RWPE1 (cell line): Measurements from ENCODE around the gene LMF1.

ENCODE experiments used
- CTCF ChIA-PET: fragments of 350-600 bp; sonication (Branson Sonifier 250); formaldehyde crosslinking; extraction: SDS; loops from one replicate; lab custom pipeline; 2021; lab: Yijun Ruan, JAX
- POLR2A ChIA-PET: fragments of 400-600 bp; formaldehyde crosslinking; extraction: SDS; loops from one replicate; lab custom pipeline; 2020; ENCODE audit warnings: antibody characterized with exemption; ENCODE audit not compliant: low non-redundant PET; lab: Yijun Ruan, JAX
- DNase-seq: peaks from one replicate; pipeline ENCODE4 v3.0.0; 2012; ENCODE audit warnings: low spot score
- H3K27ac ChIP-seq: fragments of 450-650 bp; 2 replicates; pipeline ENCODE4 v1.5.1; 2017
- TF ChIP-seq, protein P1 (sequence below): fragments of 450-650 bp; conservative IDR thresholded peaks from 2 replicates; pipeline ENCODE4 v1.5.1; 2017; ENCODE audit warnings: low read depth, mild to moderate bottlenecking

Gene LMF1

DNA sequence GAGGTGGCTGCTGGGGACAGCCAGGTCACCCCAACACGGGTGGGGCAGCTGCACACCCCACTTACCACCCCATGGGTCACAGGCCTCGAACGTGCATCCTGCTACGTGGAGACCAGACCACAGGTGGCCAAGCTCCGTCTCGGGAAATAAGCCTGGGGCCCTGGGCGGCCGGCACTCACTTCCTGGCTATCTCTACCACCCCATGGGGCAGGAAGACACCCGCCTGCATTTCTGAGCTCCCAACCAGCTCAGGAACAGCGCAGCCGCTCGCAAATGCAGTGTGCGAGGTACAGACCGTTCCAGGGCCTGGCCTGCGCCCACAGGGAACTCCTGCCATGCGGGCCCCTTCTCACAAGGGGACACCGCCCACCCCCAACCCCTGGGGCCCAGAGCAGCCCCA lies 165.3 kb downstream of the LMF1 start:
- ChIA-PET POLR2A (no interaction called here), CTCF (no interaction called here)
- DNase-seq = no peak
- TF ChIP-seq, protein P1, sequence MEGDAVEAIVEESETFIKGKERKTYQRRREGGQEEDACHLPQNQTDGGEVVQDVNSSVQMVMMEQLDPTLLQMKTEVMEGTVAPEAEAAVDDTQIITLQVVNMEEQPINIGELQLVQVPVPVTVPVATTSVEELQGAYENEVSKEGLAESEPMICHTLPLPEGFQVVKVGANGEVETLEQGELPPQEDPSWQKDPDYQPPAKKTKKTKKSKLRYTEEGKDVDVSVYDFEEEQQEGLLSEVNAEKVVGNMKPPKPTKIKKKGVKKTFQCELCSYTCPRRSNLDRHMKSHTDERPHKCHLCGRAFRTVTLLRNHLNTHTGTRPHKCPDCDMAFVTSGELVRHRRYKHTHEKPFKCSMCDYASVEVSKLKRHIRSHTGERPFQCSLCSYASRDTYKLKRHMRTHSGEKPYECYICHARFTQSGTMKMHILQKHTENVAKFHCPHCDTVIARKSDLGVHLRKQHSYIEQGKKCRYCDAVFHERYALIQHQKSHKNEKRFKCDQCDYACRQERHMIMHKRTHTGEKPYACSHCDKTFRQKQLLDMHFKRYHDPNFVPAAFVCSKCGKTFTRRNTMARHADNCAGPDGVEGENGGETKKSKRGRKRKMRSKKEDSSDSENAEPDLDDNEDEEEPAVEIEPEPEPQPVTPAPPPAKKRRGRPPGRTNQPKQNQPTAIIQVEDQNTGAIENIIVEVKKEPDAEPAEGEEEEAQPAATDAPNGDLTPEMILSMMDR = no peak
- no peak overlapping the region for H3K27ac ChIP-seq

DNA sequence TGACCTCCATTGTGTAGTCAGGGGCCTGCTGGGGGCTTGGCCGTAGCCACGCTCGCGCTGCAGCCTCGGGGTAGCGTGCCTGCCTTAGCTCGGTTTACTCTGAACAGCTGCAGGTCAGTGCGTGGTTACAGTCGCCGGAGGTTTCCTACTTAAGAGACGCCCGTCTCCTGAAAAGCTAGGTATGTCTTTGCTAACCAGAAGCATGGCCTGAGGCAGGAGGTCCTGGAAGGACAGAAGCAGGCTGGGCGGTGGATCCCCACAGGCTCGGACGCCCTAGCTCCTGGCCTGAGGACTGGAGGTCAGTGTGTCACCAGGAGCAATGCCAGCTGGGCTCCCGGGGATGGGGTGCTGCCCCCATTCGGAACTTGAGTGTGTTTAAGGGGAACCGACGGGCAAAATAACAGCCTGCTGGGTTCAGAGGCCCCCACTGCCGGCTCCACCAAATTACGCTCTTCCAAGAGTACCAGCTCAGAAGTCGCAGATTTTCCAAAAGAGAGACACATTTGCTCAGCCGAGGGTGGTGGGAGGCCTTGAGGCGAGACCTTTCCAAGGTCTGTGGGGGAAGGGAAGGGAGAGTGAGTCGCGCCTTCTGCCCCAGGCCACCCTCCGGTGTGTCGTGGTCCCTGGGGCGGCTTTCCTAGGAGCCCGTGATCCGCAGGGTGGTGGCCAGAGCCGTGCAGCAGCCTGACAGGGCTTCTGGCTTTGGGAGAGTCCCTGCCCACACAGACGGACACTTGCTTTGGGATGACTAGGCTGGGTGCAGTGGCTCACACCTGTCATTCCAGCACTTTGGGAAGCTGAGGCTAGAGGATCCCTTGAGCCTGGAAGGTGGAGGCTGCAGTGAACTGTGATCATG lies 166.4 kb downstream of the LMF1 start:
- TF ChIP-seq, protein P1 = no peak
- CTCF ChIA-PET = interaction anchor here (0.6 to 1.5 kb wide), 3 partner anchors 9 to 61 kb away, joined by 3 to 5 read pairs (median 3); no protein-coding TSS in a partner anchor
- no peak overlapping the region for H3K27ac ChIP-seq
- no peak for DNase-seq
- POLR2A ChIA-PET = no interaction called here

DNA sequence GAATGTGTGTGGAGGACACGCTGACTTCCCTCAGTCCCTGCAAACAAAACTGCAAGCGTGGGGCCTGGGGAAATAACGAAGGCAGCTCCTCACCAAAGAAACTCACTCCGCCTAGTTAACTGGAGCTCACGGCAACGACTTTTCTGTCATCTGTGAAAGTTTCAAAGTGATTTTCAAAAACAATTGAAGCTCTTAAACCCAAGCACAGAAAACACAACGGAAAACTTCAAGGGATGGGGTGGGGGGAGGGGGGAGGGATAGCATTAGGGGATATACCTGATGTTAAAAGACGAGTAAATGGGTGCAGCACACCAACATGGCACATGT lies 167.1 kb downstream of the LMF1 start:
- CTCF ChIA-PET = interaction anchor here (1.4 to 1.5 kb wide), 2 partner anchors 9 to 18 kb away, joined by 3 read pairs; no protein-coding TSS in a partner anchor
- no peak for DNase-seq
- POLR2A ChIA-PET = no interaction called here
- TF ChIP-seq, protein P1 = no peak
- H3K27ac ChIP-seq = no peak overlapping the region
